ENCODE measurements around the gene GNAI3. TPM values are rescaled to one million over a fixed set of nuclear protein-coding genes. Genes with fewer than 3 reads are reported as not detected.

The GNAI3 gene
- total RNA-seq, 1 experiment from 2014 or later, result 6.8 TPM

GRCh38 chr1:109619576-109620400 lies 71.4 kb downstream of the GNAI3 start, which contains the start of the genes AMPD2 and GNAT2:
Gene AMPD2 (plus strand): TSS chr1:109619837. CDS start chr1:109621176, 1,339 bp downstream.
Gene GNAT2 (minus strand): TSS chr1:109619616. CDS start chr1:109612870, 6,746 bp downstream.
- ChIA-PET POLR2A (ENCODE audit: unreplicated experiment) (interaction anchor here (0.5 to 2.0 kb wide), 4 partner anchors 30 to 349 kb away, joined by 4 to 7 read pairs (median 4); partner anchors contain the start of gene GNAI3), CTCF (interaction anchor here (0.6 to 1.5 kb wide), 7 partner anchors 11 to 365 kb away, joined by 3 to 5 read pairs (median 4); partner anchors contain the start of genes AHCYL1 and GNAI3)
- intact Hi-C loops (cut with micrococcal nuclease), result loop anchor here (1.0 kb wide), 1 partner anchor 71 kb away; the partner anchor contains the start of gene GNAI3
- no peaks in the 10 kb centered on the region for H3K27me3 ChIP-seq (ENCODE audit: low read length)
- BruUV-seq (replicated peaks), result TSS peak; percentile 79
- DNase-seq, result peak; percentile 67
- H3K4me2 ChIP-seq (ENCODE audit: low read length), result peak within 1 kb of the TSS; percentile 99
- H3K79me2 ChIP-seq (ENCODE audit: low read length), result peaks cover 52% of the 10 kb centered on the region
- peak within 1 kb of the TSS; percentile 95 for H3K4me3 ChIP-seq (ENCODE audit: low read length)
- H3K36me3 ChIP-seq (ENCODE audit: low read depth, low read length), result no peaks in the 10 kb centered on the region
- peaks cover 24% of the 10 kb centered on the region for H3K4me1 ChIP-seq (ENCODE audit: insufficient read depth, low read length)
- peaks cover 9% of the 10 kb centered on the region for H4K20me1 ChIP-seq (ENCODE audit: low read length)
- H3K9me3 ChIP-seq (ENCODE audit: low read length), result no peaks in the 10 kb centered on the region
- H3F3A ChIP-seq (ENCODE audit: low read length, unreplicated experiment), result no peaks in the 10 kb centered on the region
- peak within 1 kb of the TSS; percentile 94 for H2AFZ ChIP-seq (ENCODE audit: low read length)
- peak within 1 kb of the TSS; percentile 58 for H3K27ac ChIP-seq (ENCODE audit: low read length)
- no peaks in the 10 kb centered on the region for H3K9me2 ChIP-seq (replicated peaks; ENCODE audit: low read length)
- peak within 1 kb of the TSS; percentile 88 for H3K9ac ChIP-seq (ENCODE audit: low read length)
- ATAC-seq, result peak; percentile 42
- no peak for TF ChIP-seq EZH2 (IDR thresholded peaks at IDR 0.05; ENCODE audit: low read length, unreplicated experiment)

GRCh38 chr1:109620401-109620791 lies 72.0 kb downstream of the GNAI3 start:
- no peaks in the 10 kb centered on the region for H3K9me3 ChIP-seq (ENCODE audit: low read length)
- DNase-seq (peak; percentile 40), ATAC-seq (peak; percentile 48)
- H4K20me1 ChIP-seq (ENCODE audit: low read length), result peaks cover 9% of the 10 kb centered on the region
- H3K9me2 ChIP-seq (replicated peaks; ENCODE audit: low read length), result no peaks in the 10 kb centered on the region
- CTCF ChIA-PET, result interaction anchor here (0.8 to 1.5 kb wide), 5 partner anchors 10 to 74 kb away, joined by 3 to 5 read pairs (median 4); partner anchors contain the start of gene GNAI3
- H3K79me2 ChIP-seq (ENCODE audit: low read length), result peaks cover 52% of the 10 kb centered on the region
- H3K4me1 ChIP-seq (ENCODE audit: insufficient read depth, low read length), result peaks cover 24% of the 10 kb centered on the region
- peak overlapping the region; percentile 99 for H3K4me2 ChIP-seq (ENCODE audit: low read length)
- intact Hi-C loops (cut with micrococcal nuclease), result loop anchor here (1.0 kb wide), 1 partner anchor 72 kb away; the partner anchor contains the start of gene GNAI3
- peak overlapping the region; percentile 88 for H3K9ac ChIP-seq (ENCODE audit: low read length)
- H3K27ac ChIP-seq (ENCODE audit: low read length), result peak overlapping the region; percentile 58
- peak overlapping the region; percentile 95 for H3K4me3 ChIP-seq (ENCODE audit: low read length)
- no peaks in the 10 kb centered on the region for H3F3A ChIP-seq (ENCODE audit: low read length, unreplicated experiment)
- BruUV-seq (replicated peaks), result no TSS peak
- no peaks in the 10 kb centered on the region for H3K27me3 ChIP-seq (ENCODE audit: low read length)
- peak overlapping the region; percentile 94 for H2AFZ ChIP-seq (ENCODE audit: low read length)
- no peaks in the 10 kb centered on the region for H3K36me3 ChIP-seq (ENCODE audit: low read depth, low read length)
- TF ChIP-seq EZH2phosphoT487 (IDR thresholded peaks at IDR 0.05; ENCODE audit: borderline replicate concordance, low read length) (no peak), CTCF (conservative IDR thresholded peaks at IDR 0.05; ENCODE audit: low read depth, low read length) (no peak), EZH2 (IDR thresholded peaks at IDR 0.05; ENCODE audit: low read length, unreplicated experiment) (no peak)
- POLR2A ChIA-PET (ENCODE audit: unreplicated experiment), result interaction anchor here (0.5 to 2.0 kb wide), 3 partner anchors 29 to 349 kb away, joined by 4 to 7 read pairs (median 5); partner anchors contain the start of gene GNAI3

GRCh38 chr1:109620841-109621286 lies 72.4 kb downstream of the GNAI3 start:
- Histone ChIP-seq H3K27ac (ENCODE audit: low read length) (peak overlapping the region; percentile 58), H3K9ac (ENCODE audit: low read length) (peak overlapping the region; percentile 88), H3K36me3 (ENCODE audit: low read depth, low read length) (no peaks in the 10 kb centered on the region), H4K20me1 (ENCODE audit: low read length) (peaks cover 9% of the 10 kb centered on the region), H3K27me3 (ENCODE audit: low read length) (no peaks in the 10 kb centered on the region), H3K79me2 (ENCODE audit: low read length) (peaks cover 52% of the 10 kb centered on the region), H3K4me3 (ENCODE audit: low read length) (peak overlapping the region; percentile 95), H3K9me2 (replicated peaks; ENCODE audit: low read length) (no peaks in the 10 kb centered on the region), H3K9me3 (ENCODE audit: low read length) (no peaks in the 10 kb centered on the region), H3K4me1 (ENCODE audit: insufficient read depth, low read length) (peaks cover 24% of the 10 kb centered on the region), H2AFZ (ENCODE audit: low read length) (peak overlapping the region; percentile 94), H3K4me2 (ENCODE audit: low read length) (peak overlapping the region; percentile 99), H3F3A (ENCODE audit: low read length, unreplicated experiment) (no peaks in the 10 kb centered on the region)
- no TSS peak for BruUV-seq (replicated peaks)
- TF ChIP-seq CTCF (conservative IDR thresholded peaks at IDR 0.05; ENCODE audit: low read depth, low read length) (no peak), EZH2 (IDR thresholded peaks at IDR 0.05; ENCODE audit: low read length, unreplicated experiment) (no peak), EZH2phosphoT487 (IDR thresholded peaks at IDR 0.05; ENCODE audit: borderline replicate concordance, low read length) (no peak)
- DNase-seq (peak; percentile 92), ATAC-seq (peak; percentile 87)
- CTCF ChIA-PET, result interaction anchor here (0.8 to 1.5 kb wide), 4 partner anchors 10 to 73 kb away, joined by 4 to 5 read pairs (median 4); partner anchors contain the start of gene GNAI3
- POLR2A ChIA-PET (ENCODE audit: unreplicated experiment), result interaction anchor here (2.0 kb wide), 1 partner anchor 72 kb away, joined by 7 read pairs; the partner anchor contains the start of gene GNAI3
- intact Hi-C loops (cut with micrococcal nuclease), result loop anchor here (1.0 kb wide), 1 partner anchor 73 kb away; the partner anchor contains the start of gene GNAI3

All from PC-3 (cell line).